ENCODE results near the gene NRBF2.
"Not testable (repeated sequence)": the region's sequence is repeated elsewhere in the genome, so short reads cannot be mapped to it uniquely, and the experiment has no call there.

NRBF2 gene

DNA sequence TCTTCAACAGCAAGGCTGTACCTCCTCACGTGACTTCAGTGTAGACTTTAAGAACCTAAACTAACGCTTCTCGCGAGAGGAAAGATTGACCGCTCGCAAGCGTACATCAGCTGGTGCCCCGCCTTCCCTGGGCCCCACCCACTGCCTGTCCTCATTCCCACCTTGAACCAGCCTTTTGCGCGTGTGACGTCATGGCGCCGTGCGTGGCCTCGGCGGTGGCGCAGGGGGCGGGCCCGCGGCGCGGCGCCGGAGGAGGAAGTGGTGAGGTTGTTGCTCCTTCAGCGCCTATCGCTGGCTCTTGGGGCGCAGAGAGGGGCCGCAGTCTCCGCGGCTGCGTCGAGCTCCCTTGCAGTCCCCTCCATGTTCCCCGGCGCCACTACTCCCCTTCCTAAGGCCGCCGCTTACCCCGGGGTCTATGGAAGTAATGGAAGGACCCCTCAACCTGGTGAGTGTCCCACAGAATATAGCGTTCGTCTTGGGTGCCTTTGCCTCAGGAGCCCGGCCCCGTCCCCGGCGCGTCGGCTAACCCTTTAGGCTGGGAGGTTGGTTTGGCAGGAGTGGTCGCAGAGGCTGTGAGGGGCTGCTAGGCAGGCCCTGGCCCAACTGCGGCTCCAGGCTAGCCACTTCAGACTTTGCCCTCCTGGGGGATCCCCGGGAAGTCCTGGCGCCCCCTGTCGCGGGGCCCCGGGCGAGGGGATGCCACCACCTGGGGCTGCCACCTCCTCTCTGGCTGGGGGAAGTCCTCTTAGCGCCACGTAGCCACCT lies at the start of gene NRBF2:
Gene NRBF2 (plus strand): TSS at position 273 of the 765 bp plus-strand sequence. CDS start 143 bp downstream, at position 416.
- peak; percentile 99 for DNase-seq

DNA sequence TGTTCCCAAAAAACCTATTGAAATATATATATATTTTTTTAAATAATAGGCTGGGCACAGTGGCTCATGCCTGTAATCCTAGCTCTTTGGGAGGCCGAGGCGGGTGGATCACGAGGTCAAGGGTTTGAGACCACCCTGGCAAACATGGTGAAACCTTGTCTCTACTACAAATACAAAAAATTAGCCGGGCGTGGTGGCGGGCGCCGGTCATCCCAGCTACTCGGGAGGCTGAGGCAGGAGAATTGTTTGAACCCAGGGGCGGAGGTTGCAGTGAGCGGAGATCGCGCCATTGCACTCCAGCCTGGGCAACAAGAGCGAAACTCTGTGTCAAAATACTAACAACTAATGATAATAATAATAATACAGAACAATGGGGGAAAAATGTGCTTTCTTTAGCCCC lies 49.7 kb upstream of the NRBF2 start:
- DNase-seq, result not testable (repeated sequence)

DNA sequence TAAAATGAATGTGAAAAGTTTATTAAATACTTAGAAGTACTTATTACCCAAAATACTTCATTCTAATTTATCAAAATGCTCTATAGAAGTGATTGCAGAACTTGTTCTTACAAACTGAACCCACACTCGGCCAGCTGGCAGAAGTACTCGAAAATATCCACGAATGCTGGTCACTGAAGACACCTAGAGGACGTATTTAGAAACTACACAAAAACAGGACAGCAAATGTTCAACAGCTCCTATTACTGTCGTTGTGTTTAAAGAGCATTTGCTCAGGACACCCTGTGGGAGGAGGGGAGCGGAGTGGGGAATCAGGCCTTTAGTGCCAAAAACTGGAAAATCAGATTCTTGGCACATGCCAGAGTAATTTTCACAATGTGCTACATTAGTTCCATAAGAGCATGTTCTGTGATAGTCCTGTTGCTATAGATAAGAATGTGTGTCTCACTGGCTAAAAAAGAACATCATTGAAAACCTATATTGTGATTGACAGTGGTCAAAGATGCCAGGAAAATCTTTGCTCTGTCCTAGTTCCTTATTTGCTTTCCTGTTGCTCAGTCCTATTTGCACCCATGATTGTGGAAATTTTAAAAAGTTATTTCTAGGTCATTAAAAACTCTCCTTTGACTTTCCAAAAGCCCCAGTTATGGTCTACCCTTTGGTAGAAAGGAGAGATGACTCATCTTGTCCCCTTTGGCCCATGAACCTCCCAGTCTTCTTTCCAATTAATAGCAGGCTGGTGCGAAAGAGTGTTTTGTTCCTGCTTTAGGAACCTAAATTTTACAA lies 49.0 kb upstream of the NRBF2 start:
- DNase-seq, result peak; percentile 84

DNA sequence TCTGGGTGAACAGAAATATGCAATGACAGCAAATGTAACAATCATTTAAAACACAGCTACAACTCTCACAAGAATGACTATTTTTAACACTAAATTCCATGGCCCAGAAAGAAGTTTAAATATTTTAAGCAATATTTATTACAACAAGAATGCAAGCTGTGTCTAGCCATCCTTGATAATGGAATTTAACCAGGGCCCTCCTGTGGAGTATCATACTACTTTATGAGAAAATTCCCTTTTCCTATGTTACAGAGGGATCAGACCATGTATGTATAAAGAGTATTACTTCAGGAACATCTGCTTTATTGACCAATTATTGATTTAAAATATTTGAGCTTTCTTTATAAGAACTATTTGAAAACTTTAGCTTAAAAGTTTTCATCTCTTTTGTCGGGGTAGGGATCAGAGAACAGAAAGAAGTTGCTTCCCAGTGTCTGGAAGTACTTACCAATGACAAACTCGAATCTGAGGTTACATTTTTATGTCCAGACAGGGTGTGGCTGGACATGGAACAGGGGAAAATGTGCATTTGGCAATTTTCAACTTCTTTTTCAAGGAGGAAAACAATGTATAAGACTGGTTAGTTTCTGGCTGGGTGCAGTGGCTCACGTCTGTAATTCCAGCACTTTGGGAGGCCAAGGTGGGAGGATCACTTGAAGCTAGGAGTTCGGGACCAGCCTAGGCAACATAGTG lies 48.3 kb upstream of the NRBF2 start:
- no peak for DNase-seq

DNA sequence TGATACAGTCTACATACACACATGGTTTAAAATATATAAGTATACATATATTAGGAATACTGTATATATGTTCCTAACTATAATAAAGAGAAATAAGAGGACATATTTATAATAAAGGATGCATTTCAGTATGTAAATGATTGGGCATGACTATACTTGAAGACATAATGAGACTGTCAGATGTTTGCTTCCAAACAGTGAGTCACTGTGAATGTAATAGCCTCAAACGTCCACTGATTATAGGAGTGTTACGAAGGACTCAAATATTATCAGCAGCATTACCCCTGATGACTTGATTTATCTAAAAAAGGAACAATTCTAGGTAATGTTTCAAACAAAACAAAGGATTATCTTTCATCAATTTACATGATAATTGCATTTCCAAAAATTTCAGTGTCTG lies 39.9 kb upstream of the NRBF2 start:
- DNase-seq, result no peak

DNA sequence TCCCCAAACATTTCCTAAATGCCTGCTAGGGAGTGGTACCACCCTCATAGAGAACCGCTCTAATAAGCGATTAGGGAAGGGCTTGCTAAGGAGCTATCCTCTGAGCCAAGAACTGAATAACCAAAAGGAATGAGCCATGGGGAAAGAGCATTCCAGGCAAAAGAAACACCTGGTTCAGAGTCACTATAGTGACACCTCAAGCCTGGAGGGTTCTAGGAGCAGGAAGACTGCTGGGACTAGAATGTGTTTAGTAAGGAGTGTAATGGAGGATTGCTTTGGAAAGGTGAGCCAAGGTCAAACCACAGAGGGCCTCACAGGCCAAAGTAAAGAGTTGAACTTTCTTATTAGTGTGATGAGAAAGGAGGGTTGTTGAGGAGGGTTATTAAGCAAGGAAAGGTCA lies 38.7 kb upstream of the NRBF2 start:
- no peak for DNase-seq

DNA sequence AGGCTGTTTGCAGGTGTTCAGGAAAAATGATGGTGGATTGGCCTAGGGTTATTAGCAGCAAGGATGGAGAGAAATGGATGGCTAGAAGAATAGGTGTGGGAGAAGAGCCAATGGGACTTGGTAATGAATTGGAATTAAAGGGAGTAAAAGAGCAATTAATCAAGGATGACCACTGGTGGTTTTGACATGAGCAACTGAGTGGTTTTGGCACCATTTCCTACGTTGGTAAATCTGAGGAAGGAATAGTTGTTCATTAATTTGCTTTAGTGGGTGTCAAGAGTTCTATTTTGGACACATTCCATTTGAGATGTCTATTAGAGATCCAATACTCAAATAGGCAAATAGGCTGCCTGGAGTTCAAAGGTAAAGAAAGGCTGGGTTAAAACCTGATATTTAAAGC lies 38.2 kb upstream of the NRBF2 start:
- no peak for DNase-seq

DNA sequence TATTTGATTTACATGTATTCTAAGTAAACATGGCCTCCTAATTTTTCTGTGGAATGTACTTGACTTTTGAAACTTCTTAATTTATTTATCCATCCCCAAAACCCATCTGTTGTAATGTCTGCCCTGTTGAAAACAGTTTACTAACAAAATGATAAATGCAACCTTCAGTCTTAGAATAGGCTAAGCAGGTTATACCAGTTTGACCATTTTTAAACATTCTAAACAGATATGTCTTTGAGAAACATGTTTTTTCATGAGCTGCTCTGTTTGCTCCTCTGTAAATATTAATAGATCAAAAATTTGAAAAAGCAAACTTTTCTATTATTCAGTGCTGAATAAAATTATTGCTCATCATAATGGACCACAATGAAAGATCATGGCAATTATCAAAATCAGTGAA lies 33.4 kb upstream of the NRBF2 start:
- DNase-seq, result no peak

GRCh38 chr10:63101091-63101490 lies 32.0 kb upstream of the NRBF2 start:
- not testable (repeated sequence) for DNase-seq

GRCh38 chr10:63102279-63102883 lies 30.7 kb upstream of the NRBF2 start:
- DNase-seq, result not testable (repeated sequence)

GRCh38 chr10:63103178-63103577 lies 29.9 kb upstream of the NRBF2 start:
- DNase-seq, result not testable (repeated sequence)

GRCh38 chr10:63103971-63104409 lies 29.1 kb upstream of the NRBF2 start:
- DNase-seq, result no peak

DNA sequence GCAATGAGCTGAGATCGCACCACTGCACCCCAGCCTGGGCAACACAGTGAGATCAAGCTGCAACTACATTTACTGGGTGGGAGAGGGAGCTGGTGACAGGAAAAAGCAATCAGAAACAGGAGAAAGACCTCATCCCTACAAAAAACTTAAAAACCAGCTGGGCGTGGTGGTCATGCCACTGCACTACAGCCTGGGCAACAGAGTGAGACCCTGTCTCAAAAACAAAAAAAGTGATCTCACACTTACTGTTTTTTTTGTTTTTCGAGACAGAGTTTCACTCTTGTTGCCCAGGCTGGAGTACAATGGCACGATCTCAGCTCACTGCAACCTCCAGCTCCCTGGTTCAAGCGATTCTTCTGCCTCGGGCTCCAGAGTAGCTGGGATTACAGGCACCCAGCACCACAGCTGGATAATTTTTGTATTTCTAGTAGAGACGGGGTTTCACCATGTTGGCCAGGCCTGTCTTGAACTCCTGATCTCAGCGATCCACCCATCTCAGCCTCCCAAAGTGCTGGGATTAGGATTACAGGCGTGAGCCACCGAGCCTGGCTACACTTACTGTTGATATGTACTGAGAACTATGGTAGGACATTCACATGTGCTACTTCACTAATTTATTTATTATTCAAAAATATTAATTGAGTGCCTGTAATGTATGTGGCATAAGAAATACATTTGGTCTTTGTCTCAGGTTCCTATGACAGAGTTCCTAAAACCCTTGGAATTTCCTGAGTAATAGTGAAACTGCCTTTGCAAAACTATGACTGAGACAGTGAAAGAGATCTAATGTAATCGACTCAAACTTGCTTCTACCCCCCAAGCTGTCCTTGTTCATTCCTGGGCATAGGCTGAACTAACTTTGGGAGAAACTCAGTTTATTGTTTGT lies 27.7 kb upstream of the NRBF2 start:
- DNase-seq, result no peak

DNA sequence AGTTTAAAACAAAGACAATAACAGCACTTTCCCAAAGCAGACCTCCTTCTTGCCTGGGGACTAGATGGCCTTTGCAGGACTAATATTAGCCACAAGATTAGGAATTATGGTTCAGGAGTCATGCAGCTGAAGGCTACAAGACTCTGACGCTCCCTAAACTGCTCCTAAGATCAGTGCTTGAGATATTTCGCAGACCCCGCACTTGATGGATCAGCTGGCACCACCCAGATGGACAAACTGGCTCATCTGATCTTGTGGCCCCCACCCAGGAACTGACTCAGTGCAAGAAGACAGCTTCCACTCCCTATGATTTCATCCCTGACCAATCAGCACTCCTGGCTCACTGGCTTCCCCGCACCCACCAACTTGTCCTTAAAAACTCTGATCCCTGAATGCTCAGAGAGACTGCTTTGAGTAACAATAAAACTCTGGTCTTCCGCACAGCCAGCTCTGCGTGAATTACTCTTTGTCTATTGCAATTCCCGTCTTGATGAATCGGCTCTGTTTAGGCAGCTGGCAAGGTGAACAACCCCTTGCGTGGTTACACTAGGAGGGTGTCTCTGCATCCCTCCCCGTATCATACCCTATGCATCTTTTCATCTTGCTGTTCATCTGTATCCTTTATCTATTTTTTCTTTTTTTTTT lies 26.9 kb upstream of the NRBF2 start:
- DNase-seq, result no peak

- no peak for DNase-seq
Measured at GRCh38 chr10:63107943-63108437, 25.1 kb upstream of the NRBF2 start.

- no peak for DNase-seq
Measured at GRCh38 chr10:63110940-63111339, 22.2 kb upstream of the NRBF2 start.

DNA sequence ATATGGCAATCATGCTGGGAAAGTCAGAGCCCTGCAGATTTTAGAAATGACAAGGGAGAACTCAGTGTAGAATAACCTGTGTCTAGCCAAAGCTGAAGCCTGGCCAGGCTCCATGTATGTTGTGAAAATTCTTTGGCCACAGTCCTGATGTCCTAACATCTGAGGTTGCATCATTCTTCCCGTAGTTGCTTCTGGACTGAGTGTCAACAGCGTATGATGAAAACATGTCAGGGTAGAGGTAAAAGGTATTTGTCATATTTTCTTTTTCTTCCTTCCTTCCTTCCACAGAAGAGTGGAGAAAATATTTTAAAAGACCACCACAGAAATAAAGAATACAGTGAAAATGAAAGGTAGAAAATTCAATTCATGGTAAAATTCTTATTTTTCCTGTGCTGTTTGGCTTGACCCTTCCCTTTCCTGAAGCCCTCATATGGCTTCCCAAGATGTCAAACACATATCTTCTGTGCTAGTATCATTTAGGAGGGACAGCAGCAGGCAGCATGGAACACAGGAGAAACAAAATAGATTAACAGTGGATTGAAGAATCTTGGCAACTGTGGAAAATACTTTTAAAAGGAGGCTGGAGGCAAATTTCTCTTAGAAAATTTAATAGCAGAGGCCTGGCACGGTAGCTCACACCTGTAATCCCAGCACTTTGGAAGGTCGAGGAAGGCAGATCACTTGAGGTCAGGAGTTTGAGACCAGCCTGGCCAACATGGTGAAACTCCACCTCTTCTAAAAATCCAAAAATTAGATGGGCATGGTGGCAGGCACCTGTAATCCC lies 18.9 kb upstream of the NRBF2 start:
- no peak for DNase-seq

GRCh38 chr10:63115732-63116383 lies 17.3 kb upstream of the NRBF2 start:
- no peak for DNase-seq

DNA sequence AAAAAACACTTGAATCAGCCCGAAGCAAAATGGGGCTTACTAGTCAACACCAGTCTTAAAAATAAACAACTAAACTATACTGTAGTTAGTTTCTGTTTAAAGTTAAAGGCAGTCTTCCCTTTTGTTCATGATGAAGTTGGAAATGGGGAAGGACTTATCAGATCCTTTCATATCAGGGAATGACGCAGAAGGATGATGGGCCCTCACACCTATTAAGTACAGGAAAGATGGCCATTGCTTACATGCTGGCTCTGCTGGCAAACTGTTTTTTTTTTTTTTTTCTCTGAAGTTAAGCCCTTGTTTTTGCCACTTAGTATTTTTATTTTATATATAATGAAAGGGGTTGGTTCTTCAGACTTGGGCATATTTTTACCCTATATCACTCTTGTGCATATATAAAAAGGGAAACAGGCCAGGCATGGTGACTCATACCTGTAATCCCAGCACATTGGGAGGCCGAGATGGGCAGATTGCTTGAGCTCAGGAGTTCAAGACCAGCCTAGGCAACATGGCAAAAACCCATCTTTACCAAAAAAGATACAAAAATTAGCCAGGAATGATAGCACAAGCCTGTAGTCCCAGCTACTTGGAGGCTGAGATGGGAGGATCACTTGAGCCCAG lies 16.6 kb upstream of the NRBF2 start:
- no peak for DNase-seq

All from eye (tissue), 1 donor.